Mesenteric fat pad (tissue), 1 donor: ENCODE results near the gene AGPS. TPM values are rescaled to one million over a fixed set of nuclear protein-coding genes. Genes with fewer than 3 reads are reported as not detected.
"Not testable (repeated sequence)": the region's sequence is repeated elsewhere in the genome, so short reads cannot be mapped to it uniquely, and the experiment has no call there.

Source experiments
- DNase-seq: peaks from one replicate; pipeline ENCODE4 v3.0.0-alpha.2; 2020; ENCODE audit warnings: low spot score
- total RNA-seq: library from RNA; stranded (reverse); fragmentation: NEBNext Ultra II Directional; extraction: Animal tissue kit (Norgen Biotek cat#: 25700); gene quantifications from one replicate; pipeline ENCODE4 v1.2.1, GENCODE V29; 2021
- donor health status: DM: yes; HTN: yes; CAD: no.

AGPS gene
- total RNA-seq, 1 donor from 2014 or later, result 46.1 TPM

GRCh38 chr2:177383935-177384334 is 8.6 kb upstream of the AGPS start:
- no peak for DNase-seq

- DNase-seq, result no peak
Observed at GRCh38 chr2:177385151-177385550, 7.4 kb upstream of the AGPS start.

GRCh38 chr2:177391822-177392372 is 676 bp upstream of the AGPS start:
- no peak for DNase-seq

- no peak for DNase-seq
Observed at GRCh38 chr2:177393203-177393755, 706 bp downstream of the AGPS start.

- no peak for DNase-seq
Observed at GRCh38 chr2:177393824-177394593, 1.4 kb downstream of the AGPS start.

- DNase-seq, result no peak
Observed at GRCh38 chr2:177394594-177394973, 2.0 kb downstream of the AGPS start.

- no peak for DNase-seq
Observed at GRCh38 chr2:177395351-177396065, 2.9 kb downstream of the AGPS start.

GRCh38 chr2:177396703-177397460 is 4.3 kb downstream of the AGPS start:
- no peak for DNase-seq

- DNase-seq, result no peak
Observed at GRCh38 chr2:177397481-177398289, 5.1 kb downstream of the AGPS start.

GRCh38 chr2:177398290-177398683 is 5.7 kb downstream of the AGPS start:
- DNase-seq, result no peak

GRCh38 chr2:177398791-177399190 is 6.2 kb downstream of the AGPS start:
- DNase-seq, result no peak

- DNase-seq, result no peak
Observed at GRCh38 chr2:177399376-177399775, 6.8 kb downstream of the AGPS start.

- no peak for DNase-seq
Observed at GRCh38 chr2:177400337-177400923, 7.9 kb downstream of the AGPS start.

- no peak for DNase-seq
Observed at GRCh38 chr2:177402096-177402495, 9.5 kb downstream of the AGPS start.

- no peak for DNase-seq
Observed at GRCh38 chr2:177403838-177404237, 11.3 kb downstream of the AGPS start.

- DNase-seq, result no peak
Observed at GRCh38 chr2:177404243-177404642, 11.7 kb downstream of the AGPS start.

- no peak for DNase-seq
Observed at GRCh38 chr2:177405029-177405692, 12.6 kb downstream of the AGPS start.

- DNase-seq, result no peak
Observed at GRCh38 chr2:177406182-177406581, 13.6 kb downstream of the AGPS start.

GRCh38 chr2:177407031-177407430 is 14.5 kb downstream of the AGPS start:
- DNase-seq, result no peak

- DNase-seq, result not testable (repeated sequence)
Observed at GRCh38 chr2:177410629-177411028, 18.1 kb downstream of the AGPS start.
